Nephron progenitor cell (in vitro differentiated cells): ENCODE measurements around the gene RET.

Source experiments
- DNase-seq: peaks from one replicate; pipeline ENCODE4 v3.0.0; 2021
- H3K27ac Mint-ChIP-seq: 2 replicates; pipeline ENCODE4 v1.8.0; 2021; ENCODE audit warnings: mild to moderate bottlenecking, moderate library complexity, mixed read lengths
- H3K27me3 Mint-ChIP-seq: 2 replicates; pipeline ENCODE4 v1.8.0; 2021; ENCODE audit warnings: mild to moderate bottlenecking, low read depth, mixed read lengths; ENCODE audit not compliant: poor library complexity
- H3K36me3 Mint-ChIP-seq: 2 replicates; pipeline ENCODE4 v1.8.0; 2021; ENCODE audit warnings: low read depth, mixed read lengths
- H3K4me1 Mint-ChIP-seq: 2 replicates; pipeline ENCODE4 v1.8.0; 2021; ENCODE audit warnings: mixed read lengths
- H3K4me3 Mint-ChIP-seq: 2 replicates; pipeline ENCODE4 v1.8.0; 2021; ENCODE audit warnings: mild to moderate bottlenecking, moderate library complexity, mixed read lengths
- H3K9me3 Mint-ChIP-seq: 2 replicates; pipeline ENCODE4 v1.8.0; 2021; ENCODE audit warnings: mild to moderate bottlenecking, moderate library complexity, mixed read lengths
- CTCF ChIP-seq: fragments of 200-600 bp; sonication (generic); IDR thresholded peaks from 2 replicates; pipeline ENCODE4 v1.5.0; 2021; ENCODE audit warnings: antibody characterized with exemption

Gene RET

GRCh38 chr10:43136432-43136831 is 59.6 kb downstream of the RET start:
- H3K36me3 Mint-ChIP-seq, result no peaks in the 10 kb centered on the region
- H3K4me1 Mint-ChIP-seq, result peaks cover 34% of the 10 kb centered on the region
- H3K27me3 Mint-ChIP-seq, result peaks cover 5% of the 10 kb centered on the region
- TF ChIP-seq CTCF, result no peak
- H3K27ac Mint-ChIP-seq, result no peak overlapping the region
- no peak for DNase-seq
- H3K4me3 Mint-ChIP-seq, result peak overlapping the region; percentile 97
- H3K9me3 Mint-ChIP-seq, result no peaks in the 10 kb centered on the region

GRCh38 chr10:43136995-43137716 is 60.3 kb downstream of the RET start:
- H3K27ac Mint-ChIP-seq, result peak overlapping the region; percentile 99
- TF ChIP-seq CTCF, result no peak
- H3K9me3 Mint-ChIP-seq, result no peaks in the 10 kb centered on the region
- H3K4me1 Mint-ChIP-seq, result peaks cover 33% of the 10 kb centered on the region
- no peaks in the 10 kb centered on the region for H3K36me3 Mint-ChIP-seq
- DNase-seq, result no peak
- H3K27me3 Mint-ChIP-seq, result peaks cover 5% of the 10 kb centered on the region
- H3K4me3 Mint-ChIP-seq, result peak overlapping the region; percentile 97

- H3K4me1 Mint-ChIP-seq, result peaks cover 33% of the 10 kb centered on the region
- TF ChIP-seq CTCF, result no peak
- H3K27ac Mint-ChIP-seq, result peak overlapping the region; percentile 99
- DNase-seq, result peak; percentile 73
- no peaks in the 10 kb centered on the region for H3K9me3 Mint-ChIP-seq
- peaks cover 5% of the 10 kb centered on the region for H3K27me3 Mint-ChIP-seq
- H3K36me3 Mint-ChIP-seq, result no peaks in the 10 kb centered on the region
- H3K4me3 Mint-ChIP-seq, result peak overlapping the region; percentile 97
Measured at GRCh38 chr10:43137717-43138020, 60.8 kb downstream of the RET start.

- DNase-seq, result peak; percentile 83
- H3K27me3 Mint-ChIP-seq, result peaks cover 5% of the 10 kb centered on the region
- no peaks in the 10 kb centered on the region for H3K9me3 Mint-ChIP-seq
- TF ChIP-seq CTCF, result no peak
- peak within 1 kb of the TSS; percentile 99 for H3K27ac Mint-ChIP-seq
- H3K36me3 Mint-ChIP-seq, result no peaks in the 10 kb centered on the region
- peaks cover 33% of the 10 kb centered on the region for H3K4me1 Mint-ChIP-seq
- H3K4me3 Mint-ChIP-seq, result peak within 1 kb of the TSS; percentile 97
Measured at GRCh38 chr10:43138021-43138756, 61.3 kb downstream of the RET start, which contains the start of gene CSGALNACT2. Gene CSGALNACT2 (plus strand): TSS chr10:43138445. CDS start chr10:43155150, 16,705 bp downstream.

- H3K36me3 Mint-ChIP-seq, result no peaks in the 10 kb centered on the region
- H3K9me3 Mint-ChIP-seq, result no peaks in the 10 kb centered on the region
- H3K4me1 Mint-ChIP-seq, result peaks cover 33% of the 10 kb centered on the region
- H3K4me3 Mint-ChIP-seq, result peak overlapping the region; percentile 84
- TF ChIP-seq CTCF, result no peak
- H3K27me3 Mint-ChIP-seq, result peaks cover 5% of the 10 kb centered on the region
- peak; percentile 24 for DNase-seq
- H3K27ac Mint-ChIP-seq, result peak overlapping the region; percentile 43
Measured at GRCh38 chr10:43138757-43139241, 61.9 kb downstream of the RET start.
